GM12865 (cell line): Measurements from ENCODE around the gene SERPINB12.

Experiments
- DNase-seq: peaks from one replicate; pipeline ENCODE4 v3.0.0; 2010; ENCODE audit warnings: low read depth
- H3K4me3 ChIP-seq: 2 replicates; pipeline ENCODE4 v1.5.1; 2011; ENCODE audit warnings: mild to moderate bottlenecking, low read depth, low read length, control low read depth
- TF ChIP-seq, protein P1 (sequence below): IDR thresholded peaks from 2 replicates; pipeline ENCODE4 v1.5.1; 2011; ENCODE audit warnings: low read length, control low read depth, low read depth, inconsistent platforms; ENCODE audit not compliant: insufficient read depth; ENCODE audit errors: missing control alignments

SERPINB12 gene

DNA sequence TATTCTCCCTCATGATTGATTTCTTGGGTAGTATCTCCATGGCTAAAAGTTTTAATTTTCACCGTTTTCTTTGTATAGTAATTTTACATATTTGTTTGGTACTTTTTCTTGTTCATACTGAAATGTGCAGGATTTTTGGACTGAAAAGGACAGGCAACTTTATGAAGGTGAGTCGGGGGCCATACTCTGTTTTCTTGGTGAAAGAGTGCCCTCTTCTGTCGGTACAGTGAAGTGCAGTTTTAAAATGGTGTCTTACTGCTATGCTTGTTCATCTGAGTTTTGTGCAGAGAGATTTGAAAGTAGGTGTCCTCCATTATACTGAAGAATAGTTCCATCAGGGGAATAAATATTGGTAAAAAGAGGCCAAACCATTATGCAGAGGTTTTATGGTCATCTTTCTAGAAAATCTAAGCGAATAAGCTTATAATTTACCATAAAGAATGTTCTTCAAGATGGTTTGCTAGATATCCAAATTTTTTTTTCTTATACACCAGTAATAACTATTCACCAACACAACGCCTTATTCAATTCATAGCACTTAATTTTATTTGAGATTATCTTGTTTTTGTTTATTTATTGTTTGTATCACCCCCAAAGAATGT is 36.3 kb downstream of the SERPINB12 start:
- TF ChIP-seq, protein P1, sequence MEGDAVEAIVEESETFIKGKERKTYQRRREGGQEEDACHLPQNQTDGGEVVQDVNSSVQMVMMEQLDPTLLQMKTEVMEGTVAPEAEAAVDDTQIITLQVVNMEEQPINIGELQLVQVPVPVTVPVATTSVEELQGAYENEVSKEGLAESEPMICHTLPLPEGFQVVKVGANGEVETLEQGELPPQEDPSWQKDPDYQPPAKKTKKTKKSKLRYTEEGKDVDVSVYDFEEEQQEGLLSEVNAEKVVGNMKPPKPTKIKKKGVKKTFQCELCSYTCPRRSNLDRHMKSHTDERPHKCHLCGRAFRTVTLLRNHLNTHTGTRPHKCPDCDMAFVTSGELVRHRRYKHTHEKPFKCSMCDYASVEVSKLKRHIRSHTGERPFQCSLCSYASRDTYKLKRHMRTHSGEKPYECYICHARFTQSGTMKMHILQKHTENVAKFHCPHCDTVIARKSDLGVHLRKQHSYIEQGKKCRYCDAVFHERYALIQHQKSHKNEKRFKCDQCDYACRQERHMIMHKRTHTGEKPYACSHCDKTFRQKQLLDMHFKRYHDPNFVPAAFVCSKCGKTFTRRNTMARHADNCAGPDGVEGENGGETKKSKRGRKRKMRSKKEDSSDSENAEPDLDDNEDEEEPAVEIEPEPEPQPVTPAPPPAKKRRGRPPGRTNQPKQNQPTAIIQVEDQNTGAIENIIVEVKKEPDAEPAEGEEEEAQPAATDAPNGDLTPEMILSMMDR, result peak; percentile 71
- H3K4me3 ChIP-seq, result no peak overlapping the region
- DNase-seq, result peak; percentile 62

DNA sequence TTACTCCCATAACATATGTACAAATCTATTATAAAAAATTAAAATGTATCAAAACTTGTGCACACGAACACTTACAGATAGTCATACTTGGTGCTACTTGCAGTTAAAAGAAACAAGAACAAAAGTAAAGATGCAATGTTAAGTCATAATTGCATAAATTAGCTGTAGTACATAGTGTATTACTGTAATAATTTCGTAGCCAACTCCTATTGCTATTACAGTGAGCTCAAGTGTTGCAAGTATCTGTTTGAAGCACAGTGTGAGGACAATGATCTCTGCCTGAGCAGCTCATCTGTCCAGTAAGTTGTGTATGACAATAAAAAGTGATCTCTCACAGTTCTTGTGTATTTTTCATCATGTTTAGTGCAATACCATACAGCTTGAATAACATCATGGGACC is 37.4 kb downstream of the SERPINB12 start:
- DNase-seq, result no peak
- TF ChIP-seq, protein P1, result no peak
- H3K4me3 ChIP-seq, result no peak overlapping the region

DNA sequence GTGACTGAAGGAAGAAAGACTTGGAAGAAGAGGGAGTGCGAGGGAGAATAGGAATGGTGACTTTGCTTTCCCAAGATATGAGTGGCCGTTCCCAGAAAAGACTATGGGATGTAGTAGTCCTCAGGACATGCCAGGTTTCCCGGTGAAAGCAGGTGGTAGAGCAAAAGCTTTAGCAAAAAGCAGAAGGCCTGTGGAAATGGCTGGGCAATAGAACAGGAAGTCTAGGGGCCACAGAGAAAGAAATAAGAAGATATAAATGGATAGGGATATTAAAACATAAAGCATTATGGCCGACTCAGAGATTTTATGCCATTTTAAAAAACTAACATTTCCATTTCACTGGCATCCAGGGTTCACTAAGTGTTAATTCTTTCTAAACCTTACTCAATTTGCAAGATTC is 43.8 kb downstream of the SERPINB12 start:
- no peak for DNase-seq
- TF ChIP-seq, protein P1, result no peak
- H3K4me3 ChIP-seq, result no peak overlapping the region

DNA sequence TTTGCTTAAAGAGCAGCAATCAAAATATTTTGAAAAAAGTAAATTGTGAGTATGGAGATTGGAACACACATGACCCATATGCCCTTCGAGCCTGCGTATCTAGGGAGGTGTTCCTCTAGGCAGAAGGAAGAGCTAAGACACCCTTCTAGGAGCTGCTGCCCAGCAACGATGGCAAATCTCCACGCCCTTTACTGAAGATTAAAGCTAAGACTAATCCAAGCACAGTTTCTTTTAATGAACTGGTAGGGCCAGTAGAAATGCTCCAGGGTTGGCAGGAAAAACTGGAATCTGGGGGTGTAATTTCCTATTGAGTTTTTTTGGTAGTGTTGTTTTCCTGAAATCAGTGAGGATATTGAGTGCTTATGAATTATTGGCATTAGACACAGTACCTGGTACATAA is 44.3 kb downstream of the SERPINB12 start:
- no peak overlapping the region for H3K4me3 ChIP-seq
- TF ChIP-seq, protein P1, result no peak
- DNase-seq, result no peak

DNA sequence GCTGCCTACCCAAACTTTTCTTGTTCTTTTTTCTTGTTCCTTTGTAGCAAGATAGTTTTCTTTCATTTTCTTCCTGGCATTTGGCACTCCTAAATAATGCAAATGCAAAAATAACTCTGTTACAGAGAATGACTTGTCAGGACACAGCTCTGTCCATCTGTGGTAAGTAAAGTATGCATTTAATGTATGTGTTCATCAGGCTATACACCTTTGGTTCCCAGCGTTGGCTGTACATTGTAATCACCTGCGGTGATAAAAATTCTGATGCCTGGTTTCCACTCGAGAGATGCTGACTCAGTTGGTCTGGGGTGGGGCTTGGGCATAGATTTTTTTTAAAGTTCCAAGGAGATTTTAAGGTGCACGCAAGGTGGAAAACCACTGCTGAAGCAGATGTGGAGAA is 44.8 kb downstream of the SERPINB12 start, which contains the start of gene SERPINB13:
Gene SERPINB13 (plus strand): TSS at position 378 of the 400 bp plus-strand sequence. CDS start 1,325 bp downstream, outside the sequence.
- H3K4me3 ChIP-seq, result no peak within 1 kb of the TSS
- TF ChIP-seq, protein P1, result no peak
- DNase-seq, result no peak

DNA sequence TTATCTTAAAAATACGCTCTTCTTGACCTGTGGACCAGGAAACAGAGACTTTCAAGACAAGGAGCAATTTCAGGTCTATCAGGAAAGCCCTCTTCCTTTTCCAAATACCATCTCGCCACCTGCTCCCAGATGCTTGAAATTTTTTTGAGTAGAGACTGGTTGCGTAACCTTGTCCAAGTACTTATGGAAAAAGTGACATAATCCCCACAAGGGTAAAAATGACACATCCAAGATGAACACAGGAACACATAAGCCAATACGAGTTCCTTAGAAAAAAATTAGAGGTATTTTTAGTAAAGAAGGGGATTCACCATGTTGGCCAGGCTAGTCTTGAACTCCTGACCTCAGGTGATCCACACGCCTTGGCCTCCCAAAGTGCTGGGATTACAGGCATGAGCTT is 46.7 kb downstream of the SERPINB12 start:
- no peak for DNase-seq
- no peak overlapping the region for H3K4me3 ChIP-seq
- TF ChIP-seq, protein P1, result no peak

DNA sequence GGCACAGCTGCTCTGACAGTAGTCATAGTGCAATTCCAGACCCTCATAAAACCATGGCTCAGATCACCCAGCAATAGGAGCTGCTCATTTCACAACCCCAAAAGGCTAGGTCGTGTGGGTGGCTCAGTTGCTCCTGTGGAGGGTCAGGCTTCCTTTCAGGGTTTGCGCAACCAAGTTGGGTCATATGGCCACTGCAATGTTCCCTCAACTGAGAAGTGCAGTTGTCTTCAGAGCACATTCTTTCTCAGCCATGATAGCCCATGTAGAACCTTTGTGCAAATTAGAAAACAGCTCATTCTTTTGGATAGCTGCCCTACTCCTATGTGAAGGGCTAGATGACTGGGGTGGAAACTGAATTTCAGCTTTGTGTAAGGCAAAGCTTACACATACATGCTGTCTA is 48.2 kb downstream of the SERPINB12 start:
- no peak overlapping the region for H3K4me3 ChIP-seq
- TF ChIP-seq, protein P1, result no peak
- no peak for DNase-seq
